ENCODE data around the gene PTPRM. TPM values are rescaled to one million over a fixed set of nuclear protein-coding genes. Genes with fewer than 3 reads are reported as not detected.

PTPRM gene
- total RNA-seq, 1 donor from 2014 or later = 13.9 TPM

GRCh38 chr18:8020132-8020846 is 453.2 kb downstream of the PTPRM start:
- Mint-ChIP-seq H3K9me3 (no peaks in the 10 kb centered on the region), H3K4me3 (no peak overlapping the region), H3K36me3 (no peaks in the 10 kb centered on the region), H3K4me1 (peaks cover 16% of the 10 kb centered on the region), H3K27ac (no peak overlapping the region), H3K27me3 (ENCODE audit: insufficient read depth, low read depth) (peaks cover 5% of the 10 kb centered on the region)
- TF ChIP-seq CTCF (IDR thresholded peaks at IDR 0.05) = no peak
- no peak for TF ChIP-seq EZH2 (IDR thresholded peaks at IDR 0.05)
- TF ChIP-seq EZH2phosphoT487 (IDR thresholded peaks at IDR 0.05) = no peak
- Histone ChIP-seq H3K27ac (no peak overlapping the region), H2AFZ (replicated peaks) (no peak overlapping the region), H3K36me3 (no peaks in the 10 kb centered on the region), H3K4me1 (no peaks in the 10 kb centered on the region), H3F3A (ENCODE audit: low read depth) (no peaks in the 10 kb centered on the region), H3K4me2 (no peak overlapping the region), H3K4me3 (no peak overlapping the region), H4K20me1 (ENCODE audit: low read depth) (no peaks in the 10 kb centered on the region), H3K79me2 (ENCODE audit: low read depth) (no peaks in the 10 kb centered on the region), H3K27me3 (no peaks in the 10 kb centered on the region), H3K9me3 (ENCODE audit: low read depth) (no peaks in the 10 kb centered on the region), H3K9ac (no peak overlapping the region)
- no peak for DNase-seq (ENCODE audit: low spot score)

- no peak overlapping the region for H2AFZ ChIP-seq (replicated peaks)
- no peaks in the 10 kb centered on the region for H4K20me1 ChIP-seq (ENCODE audit: low read depth)
- H3K4me1 ChIP-seq = no peaks in the 10 kb centered on the region
- no peaks in the 10 kb centered on the region for H3K36me3 ChIP-seq
- H3K27me3 ChIP-seq = no peaks in the 10 kb centered on the region
- Mint-ChIP-seq H3K27me3 (ENCODE audit: insufficient read depth, low read depth) (no peaks in the 10 kb centered on the region), H3K9me3 (no peaks in the 10 kb centered on the region), H3K4me1 (peaks cover 5% of the 10 kb centered on the region), H3K4me3 (no peak overlapping the region), H3K36me3 (peaks cover 3% of the 10 kb centered on the region), H3K27ac (no peak overlapping the region)
- H3K79me2 ChIP-seq (ENCODE audit: low read depth) = no peaks in the 10 kb centered on the region
- H3K9me3 ChIP-seq (ENCODE audit: low read depth) = no peaks in the 10 kb centered on the region
- no peaks in the 10 kb centered on the region for H3F3A ChIP-seq (ENCODE audit: low read depth)
- DNase-seq (ENCODE audit: low spot score) = no peak
- no peak overlapping the region for H3K27ac ChIP-seq
- H3K4me3 ChIP-seq = no peak overlapping the region
- no peak for TF ChIP-seq EZH2 (IDR thresholded peaks at IDR 0.05)
- no peak for TF ChIP-seq EZH2phosphoT487 (IDR thresholded peaks at IDR 0.05)
- no peak for TF ChIP-seq CTCF (IDR thresholded peaks at IDR 0.05)
- no peak overlapping the region for H3K4me2 ChIP-seq
- H3K9ac ChIP-seq = no peak overlapping the region
These were observed 461.9 kb downstream of the PTPRM start for GRCh38 chr18:8029061-8029460.

- Histone ChIP-seq H3K4me3 (no peak overlapping the region), H3K4me2 (no peak overlapping the region), H3K27ac (no peak overlapping the region), H3K9ac (no peak overlapping the region), H2AFZ (replicated peaks) (no peak overlapping the region), H4K20me1 (ENCODE audit: low read depth) (no peaks in the 10 kb centered on the region), H3K4me1 (no peaks in the 10 kb centered on the region), H3K9me3 (ENCODE audit: low read depth) (no peaks in the 10 kb centered on the region), H3K36me3 (no peaks in the 10 kb centered on the region), H3K79me2 (ENCODE audit: low read depth) (no peaks in the 10 kb centered on the region), H3K27me3 (no peaks in the 10 kb centered on the region), H3F3A (ENCODE audit: low read depth) (no peaks in the 10 kb centered on the region)
- Mint-ChIP-seq H3K27ac (no peak overlapping the region), H3K4me3 (no peak overlapping the region), H3K36me3 (peaks cover 6% of the 10 kb centered on the region), H3K9me3 (peaks cover 3% of the 10 kb centered on the region), H3K27me3 (ENCODE audit: insufficient read depth, low read depth) (no peaks in the 10 kb centered on the region), H3K4me1 (peaks cover 5% of the 10 kb centered on the region)
- no peak for DNase-seq (ENCODE audit: low spot score)
- TF ChIP-seq CTCF (IDR thresholded peaks at IDR 0.05) (no peak), EZH2phosphoT487 (IDR thresholded peaks at IDR 0.05) (no peak), EZH2 (IDR thresholded peaks at IDR 0.05) (no peak)
These were observed 462.6 kb downstream of the PTPRM start for GRCh38 chr18:8029731-8030130.

Data from neural progenitor cell (in vitro differentiated cells).